Dendritic cell treated with granulocyte-macrophage colony-stimulating factor and Interleukin-4, amounts not matched to agents 40 ng/mL and 50 ng/mL, for 4 days (primary cell): ENCODE measurements around the gene MIEF2.

ENCODE experiments used
- H3K27ac Mint-ChIP-seq: one replicate; pipeline ENCODE4 v1.8.0; 2022; ENCODE audit warnings: mild to moderate bottlenecking, mixed read lengths
- H3K27me3 Mint-ChIP-seq: one replicate; pipeline ENCODE4 v1.8.0; 2022; ENCODE audit warnings: mild to moderate bottlenecking, mixed read lengths
- H3K36me3 Mint-ChIP-seq: one replicate; pipeline ENCODE4 v1.8.0; 2022; ENCODE audit warnings: low read depth, mixed read lengths
- H3K4me1 Mint-ChIP-seq: one replicate; pipeline ENCODE4 v1.8.0; 2022; ENCODE audit warnings: low read depth, mixed read lengths
- H3K4me3 Mint-ChIP-seq: one replicate; pipeline ENCODE4 v1.8.0; 2022; ENCODE audit warnings: mild to moderate bottlenecking, moderate library complexity, mixed read lengths
- H3K9me3 Mint-ChIP-seq: one replicate; pipeline ENCODE4 v1.8.0; 2022; ENCODE audit warnings: mixed read lengths
- intact Hi-C: fragments of 100-400 bp; cut with micrococcal nuclease; formaldehyde crosslinking; loops from one replicate; pipeline ENCODE4 v1.15.0; 2022

MIEF2 gene

DNA sequence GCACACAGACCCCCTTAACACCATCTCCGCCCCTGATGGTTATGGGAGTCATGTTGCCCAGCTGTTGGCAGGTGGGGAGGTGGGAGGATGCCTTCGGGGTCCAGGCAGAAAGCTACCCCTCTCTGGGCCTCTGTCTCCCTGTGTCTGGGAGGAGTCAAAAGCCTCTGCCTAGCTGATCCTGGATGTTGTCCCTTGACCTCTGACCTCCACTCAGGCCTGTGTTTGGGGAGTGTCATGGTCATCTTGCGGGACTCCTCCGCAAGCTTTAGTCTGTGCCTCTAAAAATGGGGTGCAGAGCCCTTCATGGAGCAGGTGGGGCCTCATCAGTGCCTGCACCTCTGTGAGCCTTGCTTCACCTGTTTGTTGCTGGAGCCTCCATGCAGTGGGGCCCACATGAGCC, 31.2 kb upstream of the MIEF2 start:
- Mint-ChIP-seq H3K36me3 (peaks cover 16% of the 10 kb centered on the region), H3K4me3 (no peak overlapping the region), H3K27me3 (peaks cover 5% of the 10 kb centered on the region), H3K9me3 (no peaks in the 10 kb centered on the region), H3K27ac (no peak overlapping the region), H3K4me1 (peaks cover 29% of the 10 kb centered on the region)
- intact Hi-C loops, result no loop called here

DNA sequence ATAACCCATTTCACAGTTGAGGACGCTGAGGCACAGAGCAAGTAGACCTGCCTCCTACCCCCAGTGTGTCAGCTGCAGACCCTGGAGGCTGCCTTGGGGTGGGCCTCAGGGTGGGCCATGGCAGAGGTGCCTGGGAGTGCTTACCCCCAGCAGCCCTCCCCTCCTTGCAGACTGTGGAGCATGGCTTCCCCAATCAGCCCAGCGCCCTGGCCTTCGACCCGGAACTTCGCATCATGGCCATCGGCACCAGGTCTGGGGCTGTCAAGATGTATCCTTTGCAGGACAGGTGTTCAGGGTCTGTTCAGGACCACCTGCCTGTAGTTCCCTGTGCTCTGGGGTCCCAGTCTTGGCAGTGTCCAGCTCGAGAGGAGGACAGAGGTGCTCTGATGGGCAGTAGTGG, 30.7 kb upstream of the MIEF2 start:
- Mint-ChIP-seq H3K36me3 (peaks cover 22% of the 10 kb centered on the region), H3K4me1 (peaks cover 28% of the 10 kb centered on the region), H3K27ac (no peak overlapping the region), H3K4me3 (no peak overlapping the region), H3K9me3 (no peaks in the 10 kb centered on the region), H3K27me3 (peaks cover 5% of the 10 kb centered on the region)
- intact Hi-C loops, result no loop called here

DNA sequence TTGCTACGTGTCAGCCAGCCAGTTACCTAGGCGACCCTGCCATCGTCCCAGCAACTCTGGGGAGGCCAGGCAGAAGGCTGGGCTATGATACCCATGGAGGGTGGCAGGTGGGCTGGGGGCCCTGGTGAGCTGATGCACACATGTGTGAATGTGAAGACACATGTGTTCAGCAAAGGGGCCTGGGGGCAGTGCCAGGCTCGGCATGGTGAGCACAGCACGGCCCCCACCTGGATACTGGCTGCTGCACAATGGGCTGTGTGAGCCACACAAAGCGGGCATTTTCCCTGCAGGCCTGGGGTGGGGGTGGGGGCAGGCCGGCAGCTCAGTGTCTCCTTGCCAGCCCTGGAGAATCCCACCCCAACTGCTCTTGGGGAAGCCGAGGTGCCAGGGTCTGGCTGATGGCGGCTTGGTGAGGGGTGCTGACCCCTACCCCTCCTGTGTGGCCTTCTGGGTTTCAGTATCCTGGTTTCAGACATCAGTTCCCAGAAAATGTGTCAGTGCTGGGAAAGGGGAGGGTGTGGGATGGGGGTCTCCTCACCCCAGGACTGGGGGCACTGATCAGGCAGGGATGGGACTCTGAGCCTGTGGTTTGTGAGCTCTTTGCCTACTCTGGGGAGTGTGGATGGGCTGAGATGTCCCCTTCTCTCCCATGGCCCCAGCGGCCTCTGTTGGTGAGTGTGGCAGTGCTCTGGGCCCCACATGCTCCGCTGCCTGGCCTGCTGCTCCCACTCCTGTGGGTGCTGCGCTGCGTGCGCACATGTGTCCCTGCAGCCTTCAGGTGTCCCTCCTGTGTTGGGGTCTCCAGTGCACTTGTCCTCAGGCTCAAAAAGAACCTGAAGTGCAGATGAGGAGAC, 29.9 kb upstream of the MIEF2 start:
- H3K27me3 Mint-ChIP-seq, result peaks cover 5% of the 10 kb centered on the region
- H3K4me3 Mint-ChIP-seq, result no peak overlapping the region
- no peaks in the 10 kb centered on the region for H3K9me3 Mint-ChIP-seq
- H3K4me1 Mint-ChIP-seq, result peaks cover 24% of the 10 kb centered on the region
- H3K36me3 Mint-ChIP-seq, result peaks cover 29% of the 10 kb centered on the region
- intact Hi-C loops, result no loop called here
- no peak overlapping the region for H3K27ac Mint-ChIP-seq

DNA sequence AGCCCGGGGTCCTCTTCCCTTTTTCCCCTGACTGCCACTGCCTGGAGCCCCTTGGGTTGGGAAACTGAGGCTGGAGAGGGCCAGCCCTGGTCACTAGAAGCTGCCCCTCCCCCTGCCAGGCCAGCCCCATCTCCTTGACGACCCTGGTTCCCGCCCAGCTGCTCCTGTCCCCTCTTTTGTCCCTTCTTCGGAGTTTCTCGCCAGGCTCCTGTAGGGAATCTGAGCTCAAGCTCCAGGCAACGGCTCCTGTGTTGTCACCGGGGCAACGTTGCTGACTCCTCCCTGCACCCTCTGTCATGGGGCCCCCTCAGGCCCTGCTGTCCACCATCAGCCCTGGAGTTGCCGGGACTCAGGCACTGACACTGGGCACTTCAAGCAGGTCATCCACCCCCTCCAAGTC, 29.3 kb upstream of the MIEF2 start:
- Mint-ChIP-seq H3K36me3 (peaks cover 31% of the 10 kb centered on the region), H3K27me3 (peaks cover 3% of the 10 kb centered on the region), H3K9me3 (no peaks in the 10 kb centered on the region), H3K4me3 (no peak overlapping the region), H3K4me1 (peaks cover 26% of the 10 kb centered on the region), H3K27ac (no peak overlapping the region)
- intact Hi-C loops, result no loop called here

DNA sequence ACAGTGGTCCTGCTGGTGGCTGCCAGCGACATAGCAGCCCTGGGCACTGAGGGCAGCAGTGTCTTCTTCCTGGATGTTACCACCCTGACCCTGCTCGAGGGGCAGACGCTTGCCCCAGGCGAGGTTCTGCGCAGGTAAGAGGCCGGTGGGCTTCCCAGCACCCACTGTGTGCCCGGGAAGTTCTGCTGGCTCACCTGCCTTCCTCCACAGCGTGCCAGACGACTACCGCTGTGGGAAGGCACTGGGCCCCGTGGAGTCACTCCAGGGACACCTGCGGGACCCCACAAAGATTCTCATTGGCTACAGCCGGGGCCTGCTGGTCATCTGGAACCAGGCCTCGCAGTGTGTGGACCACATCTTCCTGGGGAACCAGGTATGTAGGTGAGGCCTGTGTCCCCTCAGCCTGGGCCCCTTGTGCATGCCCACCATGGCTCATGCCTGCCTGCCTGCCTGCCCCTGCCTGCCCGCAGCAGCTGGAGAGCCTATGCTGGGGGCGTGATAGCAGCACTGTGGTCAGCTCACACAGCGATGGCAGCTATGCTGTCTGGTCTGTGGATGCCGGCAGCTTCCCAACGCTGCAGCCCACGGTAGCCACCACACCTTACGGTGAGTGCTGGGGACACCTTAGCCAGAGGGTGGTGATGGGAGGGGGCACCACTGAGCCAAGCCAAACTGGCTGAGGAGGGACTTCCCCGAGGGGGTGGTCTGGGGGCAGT, 26.5 kb upstream of the MIEF2 start:
- intact Hi-C loops, result no loop called here
- H3K4me1 Mint-ChIP-seq, result peaks cover 6% of the 10 kb centered on the region
- no peak overlapping the region for H3K4me3 Mint-ChIP-seq
- H3K27ac Mint-ChIP-seq, result no peak overlapping the region
- peaks cover 57% of the 10 kb centered on the region for H3K36me3 Mint-ChIP-seq
- H3K9me3 Mint-ChIP-seq, result no peaks in the 10 kb centered on the region
- no peaks in the 10 kb centered on the region for H3K27me3 Mint-ChIP-seq

DNA sequence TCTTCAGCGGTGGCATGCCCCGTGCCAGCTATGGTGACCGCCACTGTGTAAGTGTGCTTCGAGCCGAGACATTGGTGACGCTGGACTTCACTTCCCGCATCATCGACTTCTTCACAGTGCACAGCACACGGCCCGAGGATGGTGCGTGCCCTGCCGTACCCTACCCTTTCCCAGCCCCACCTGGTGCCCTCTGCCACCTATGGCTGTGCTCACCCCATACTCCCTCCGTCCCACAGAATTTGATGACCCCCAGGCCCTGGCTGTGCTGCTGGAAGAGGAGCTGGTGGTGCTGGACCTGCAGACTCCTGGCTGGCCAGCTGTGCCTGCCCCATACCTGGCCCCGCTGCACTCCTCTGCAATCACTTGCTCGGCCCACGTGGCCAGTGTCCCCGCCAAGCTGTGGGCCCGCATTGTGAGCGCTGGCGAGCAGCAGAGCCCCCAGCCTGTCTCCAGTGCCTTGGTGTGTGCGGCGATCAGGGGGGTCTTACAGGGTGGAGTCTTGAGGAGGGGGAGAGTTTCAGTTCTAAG, 25.5 kb upstream of the MIEF2 start:
- Mint-ChIP-seq H3K27ac (no peak overlapping the region), H3K27me3 (no peaks in the 10 kb centered on the region), H3K36me3 (peaks cover 60% of the 10 kb centered on the region), H3K4me3 (no peak overlapping the region), H3K4me1 (peaks cover 6% of the 10 kb centered on the region), H3K9me3 (no peaks in the 10 kb centered on the region)
- intact Hi-C loops, result no loop called here

DNA sequence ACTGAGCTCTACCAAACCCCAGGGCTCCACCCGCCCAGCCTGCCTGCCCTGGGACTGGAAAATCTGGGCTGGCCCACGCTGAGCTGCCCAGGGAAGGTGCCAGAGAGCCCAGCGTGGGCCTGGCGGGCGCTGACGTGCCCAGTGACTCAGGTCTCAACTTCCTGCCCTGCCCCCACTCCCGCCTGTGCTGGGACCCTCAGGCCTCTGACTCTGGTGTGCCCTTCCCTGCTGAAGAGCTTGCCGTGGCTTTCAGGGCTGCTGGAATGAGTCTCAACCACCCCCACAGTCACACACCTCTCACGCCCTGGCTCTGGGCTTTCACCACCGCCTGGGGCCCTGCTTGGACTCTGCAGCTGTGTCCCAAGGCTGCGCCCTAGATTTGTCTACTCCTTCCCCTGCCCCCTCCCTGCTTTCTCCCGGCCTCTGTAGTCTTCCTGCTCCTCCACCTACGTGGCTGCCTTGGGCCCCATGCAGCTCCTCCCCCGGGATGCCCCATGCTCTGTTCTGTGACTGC, 24.7 kb upstream of the MIEF2 start:
- Mint-ChIP-seq H3K4me3 (no peak overlapping the region), H3K36me3 (peaks cover 63% of the 10 kb centered on the region), H3K4me1 (peaks cover 6% of the 10 kb centered on the region), H3K27me3 (no peaks in the 10 kb centered on the region), H3K27ac (no peak overlapping the region), H3K9me3 (no peaks in the 10 kb centered on the region)
- intact Hi-C loops, result no loop called here

DNA sequence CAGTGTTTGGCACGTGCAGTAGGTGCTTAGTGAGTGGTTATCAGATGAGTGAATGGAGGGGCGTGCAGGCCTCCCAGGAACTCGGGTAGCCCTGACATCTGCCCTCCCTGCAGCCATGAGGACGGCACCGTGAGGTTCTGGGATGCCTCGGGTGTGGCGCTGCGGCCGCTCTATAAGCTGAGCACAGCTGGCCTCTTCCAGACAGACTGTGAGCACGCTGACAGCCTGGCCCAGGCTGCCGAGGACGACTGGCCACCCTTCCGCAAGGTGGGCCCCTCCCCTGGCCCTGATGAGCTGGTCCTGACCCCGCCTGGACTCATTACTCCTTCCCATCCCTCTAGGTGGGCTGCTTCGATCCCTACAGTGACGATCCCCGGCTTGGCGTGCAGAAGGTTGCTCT, 24.0 kb upstream of the MIEF2 start:
- Mint-ChIP-seq H3K9me3 (no peaks in the 10 kb centered on the region), H3K27me3 (no peaks in the 10 kb centered on the region), H3K4me1 (peaks cover 6% of the 10 kb centered on the region), H3K36me3 (peaks cover 70% of the 10 kb centered on the region), H3K4me3 (no peak overlapping the region), H3K27ac (no peak overlapping the region)
- intact Hi-C loops, result no loop called here

DNA sequence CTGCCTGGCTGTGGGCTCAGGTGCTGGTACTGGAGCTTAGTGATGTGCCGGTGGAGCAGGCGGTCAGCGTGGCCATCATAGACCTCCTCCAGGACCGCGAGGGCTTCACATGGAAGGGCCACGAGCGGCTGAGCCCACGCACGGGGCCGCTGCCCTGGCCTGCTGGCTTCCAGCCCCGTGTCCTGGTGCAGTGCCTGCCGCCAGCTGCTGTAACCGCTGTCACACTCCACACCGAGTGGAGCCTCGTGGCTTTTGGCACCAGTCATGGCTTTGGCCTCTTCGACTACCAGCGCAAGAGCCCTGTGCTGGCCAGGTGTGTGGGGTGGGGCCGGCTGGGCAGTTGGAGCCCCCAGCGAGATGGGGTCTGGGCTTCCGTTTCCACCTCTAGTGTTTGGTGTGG, 23.0 kb upstream of the MIEF2 start:
- Mint-ChIP-seq H3K4me3 (no peak overlapping the region), H3K27ac (no peak overlapping the region), H3K4me1 (peaks cover 6% of the 10 kb centered on the region), H3K36me3 (peaks cover 80% of the 10 kb centered on the region), H3K27me3 (no peaks in the 10 kb centered on the region), H3K9me3 (no peaks in the 10 kb centered on the region)
- intact Hi-C loops, result no loop called here

DNA sequence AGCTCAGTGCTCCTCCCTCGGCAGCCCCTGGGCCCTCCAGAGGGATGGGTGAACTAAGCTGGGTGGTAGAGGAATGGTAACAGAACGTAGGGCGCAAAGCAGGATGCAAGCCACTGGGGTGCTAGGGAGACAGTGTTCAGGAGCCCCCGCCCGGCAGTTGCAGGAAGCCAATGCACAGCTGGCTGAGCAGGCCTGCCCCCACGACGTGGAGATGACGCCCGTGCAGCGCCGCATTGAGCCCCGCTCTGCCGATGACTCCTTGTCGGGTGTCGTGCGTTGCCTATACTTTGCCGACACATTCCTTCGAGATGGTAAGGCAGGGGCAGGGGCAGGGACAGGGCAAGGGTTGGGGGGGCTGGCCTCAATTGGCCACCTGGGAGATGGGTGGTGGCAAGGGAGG, 22.2 kb upstream of the MIEF2 start:
- H3K4me1 Mint-ChIP-seq, result peaks cover 6% of the 10 kb centered on the region
- peaks cover 88% of the 10 kb centered on the region for H3K36me3 Mint-ChIP-seq
- H3K4me3 Mint-ChIP-seq, result no peak overlapping the region
- intact Hi-C loops, result no loop called here
- H3K27me3 Mint-ChIP-seq, result no peaks in the 10 kb centered on the region
- no peaks in the 10 kb centered on the region for H3K9me3 Mint-ChIP-seq
- no peak overlapping the region for H3K27ac Mint-ChIP-seq

DNA sequence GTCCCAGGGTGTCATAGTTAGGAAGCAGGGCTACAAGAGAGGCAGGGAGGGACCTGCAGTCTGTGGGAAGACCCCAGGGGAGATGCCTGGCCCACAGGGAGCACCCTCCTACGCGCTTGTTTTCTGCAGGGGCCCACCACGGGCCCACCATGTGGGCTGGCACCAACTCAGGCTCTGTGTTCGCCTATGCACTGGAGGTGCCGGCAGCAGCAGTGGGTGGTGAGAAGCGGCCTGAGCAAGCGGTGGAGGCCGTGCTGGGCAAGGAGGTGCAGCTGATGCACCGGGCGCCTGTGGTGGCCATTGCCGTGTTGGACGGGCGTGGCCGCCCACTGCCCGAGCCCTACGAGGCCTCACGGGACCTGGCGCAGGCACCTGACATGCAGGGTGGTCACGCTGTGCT, 20.0 kb upstream of the MIEF2 start:
- no peak overlapping the region for H3K27ac Mint-ChIP-seq

DNA sequence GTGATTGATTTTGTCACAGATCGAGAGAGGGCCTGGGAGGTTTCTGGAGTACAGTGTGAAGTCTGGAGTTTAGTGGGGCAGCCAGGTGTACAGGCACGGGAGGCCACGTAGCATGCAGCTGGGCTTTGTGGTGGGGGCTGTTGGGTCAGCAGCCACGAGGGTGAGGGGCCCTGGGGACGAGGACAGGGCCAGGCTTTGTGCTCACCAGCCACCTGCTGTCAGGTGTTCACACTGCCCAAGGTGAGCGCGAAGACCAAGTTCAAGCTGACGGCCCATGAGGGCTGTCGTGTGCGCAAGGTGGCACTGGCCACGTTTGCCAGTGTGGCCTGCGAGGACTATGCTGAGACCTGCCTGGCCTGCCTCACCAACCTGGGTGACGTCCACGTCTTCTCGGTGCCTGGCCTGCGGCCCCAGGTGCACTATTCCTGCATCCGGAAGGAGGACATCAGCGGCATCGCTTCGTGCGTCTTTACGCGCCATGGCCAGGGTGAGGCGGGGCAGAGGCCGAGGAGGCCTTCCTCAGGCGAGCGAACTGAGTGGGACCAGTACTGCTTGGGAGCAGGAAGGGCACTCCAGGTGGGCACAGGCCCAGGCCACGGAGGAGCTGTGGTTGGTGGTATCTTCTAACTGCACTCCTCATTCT, 19.1 kb upstream of the MIEF2 start:
- Mint-ChIP-seq H3K4me3 (no peak overlapping the region), H3K4me1 (no peaks in the 10 kb centered on the region), H3K27me3 (no peaks in the 10 kb centered on the region), H3K36me3 (peaks cover 88% of the 10 kb centered on the region), H3K27ac (no peak overlapping the region), H3K9me3 (no peaks in the 10 kb centered on the region)
- intact Hi-C loops, result no loop called here

More for the DNA sequence above, 20.0 kb upstream of the MIEF2 start:
- Mint-ChIP-seq H3K9me3 (no peaks in the 10 kb centered on the region), H3K36me3 (peaks cover 88% of the 10 kb centered on the region), H3K4me3 (no peak overlapping the region), H3K27me3 (no peaks in the 10 kb centered on the region), H3K4me1 (peaks cover 6% of the 10 kb centered on the region)
- intact Hi-C loops, result no loop called here

DNA sequence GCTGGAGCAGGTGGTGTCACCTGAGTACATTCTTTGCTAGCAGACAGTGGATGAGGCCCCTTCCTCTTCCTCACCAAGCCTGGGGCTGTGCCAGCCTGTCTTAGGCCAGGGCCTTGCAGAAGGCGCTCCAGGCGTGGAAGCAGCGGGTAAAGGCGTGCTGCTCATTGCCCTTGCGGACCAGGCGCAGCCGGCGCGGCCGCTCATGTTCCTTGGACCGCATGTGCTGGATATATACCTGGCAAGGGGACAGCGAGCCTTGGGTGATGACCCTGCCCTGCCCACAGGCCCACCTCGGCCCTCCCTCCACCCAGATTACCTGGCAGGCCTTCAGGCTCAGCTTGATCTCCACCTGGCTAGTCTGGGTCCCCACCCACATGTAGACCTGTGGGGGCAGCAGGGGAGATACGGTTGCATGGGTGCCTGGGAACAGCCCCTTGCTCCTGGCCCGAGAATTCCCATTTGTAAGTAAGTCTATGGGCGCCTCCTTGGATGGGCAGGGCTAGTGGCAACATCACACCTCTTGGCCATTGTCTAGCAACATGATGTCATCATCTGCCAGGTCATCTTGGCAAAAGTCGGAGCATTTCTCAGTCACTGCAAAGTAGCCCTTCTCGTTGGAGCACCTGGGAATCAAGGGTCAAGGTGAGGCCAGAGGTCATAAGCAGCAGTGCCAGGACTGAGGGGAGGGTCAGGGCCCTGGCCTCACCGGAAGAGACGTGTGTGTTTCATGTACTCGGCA, 15.3 kb upstream of the MIEF2 start:
- intact Hi-C loops, result no loop called here
- Mint-ChIP-seq H3K27ac (no peak overlapping the region), H3K9me3 (no peaks in the 10 kb centered on the region), H3K4me3 (no peak overlapping the region), H3K27me3 (no peaks in the 10 kb centered on the region), H3K36me3 (peaks cover 97% of the 10 kb centered on the region), H3K4me1 (peaks cover 24% of the 10 kb centered on the region)
